ENCODE results near the gene WDR7. TPM values are rescaled to one million over a fixed set of nuclear protein-coding genes. Genes with fewer than 3 reads are reported as not detected.

Gene WDR7
- total and polyA plus RNA-seq, 2 experiments from 2014 or later, result 7.0 to 14.8 TPM

GRCh38 chr18:56853961-56854360 lies 202.8 kb downstream of the WDR7 start:
- no peaks in the 10 kb centered on the region for H3K9me3 Mint-ChIP-seq
- no peaks in the 10 kb centered on the region for H3K4me1 Mint-ChIP-seq
- Histone ChIP-seq H3K36me3 (ENCODE audit: insufficient read depth) (no peaks in the 10 kb centered on the region), H3K4me2 (no peak overlapping the region), H3F3A (replicated peaks; ENCODE audit: low read depth) (no peaks in the 10 kb centered on the region), H3K9me2 (ENCODE audit: insufficient read depth) (0 out of 2 replicates have a peak, but pooled peaks cover 5% of the 10 kb centered on the region), H3K4me3 (no peak overlapping the region), H3K27ac (ENCODE audit: low read depth) (no peak overlapping the region), H4K20me1 (replicated peaks; ENCODE audit: insufficient read depth) (no peaks in the 10 kb centered on the region), H3K27me3 (ENCODE audit: insufficient read depth) (no peaks in the 10 kb centered on the region), H2AFZ (no peak overlapping the region), H3K79me2 (replicated peaks; ENCODE audit: insufficient read depth) (no peaks in the 10 kb centered on the region), H3K4me1 (ENCODE audit: insufficient read depth) (no peaks in the 10 kb centered on the region)
- ATAC-seq, result no peak
- DNase-seq (ENCODE audit: low spot score), result no peak
- H3K27me3 Mint-ChIP-seq (ENCODE audit: insufficient read depth, low read depth, poor library complexity), result no peaks in the 10 kb centered on the region
- H3K4me3 Mint-ChIP-seq, result no peak overlapping the region
- no peak for TF ChIP-seq ETS1 (IDR thresholded peaks at IDR 0.05)
- TF ChIP-seq ZNF462 (CRISPR knock-in tag; IDR thresholded peaks at IDR 0.05), result no peak
- TF ChIP-seq ZNF331 (CRISPR knock-in tag; IDR thresholded peaks at IDR 0.05; ENCODE audit: low read depth), result no peak
- no peak for TF ChIP-seq ZNF114 (CRISPR knock-in tag; IDR thresholded peaks at IDR 0.05)
- TF ChIP-seq STAT1 (IDR thresholded peaks at IDR 0.05; ENCODE audit: unreplicated experiment), result no peak
- TF ChIP-seq REST (IDR thresholded peaks at IDR 0.05; ENCODE audit: unreplicated experiment), result no peak
- TF ChIP-seq CREB1 (CRISPR knock-in tag; IDR thresholded peaks at IDR 0.05; ENCODE audit: low read depth), result no peak
- TF ChIP-seq NANOG (IDR thresholded peaks at IDR 0.05; ENCODE audit: borderline replicate concordance), result no peak
- no peak for TF ChIP-seq JUNB (IDR thresholded peaks at IDR 0.05; ENCODE audit: unreplicated experiment)
- TF ChIP-seq POLR2AphosphoS5 (IDR thresholded peaks at IDR 0.05; ENCODE audit: low read depth), result no peak
- TF ChIP-seq CTCF (conservative IDR thresholded peaks at IDR 0.05; ENCODE audit: low read depth in 2 of 2), result no peak
- TF ChIP-seq EZH2 (IDR thresholded peaks at IDR 0.05; ENCODE audit: low read depth, unreplicated experiment), result no peak
- TF ChIP-seq EZH2phosphoT487 (IDR thresholded peaks at IDR 0.05; ENCODE audit: unreplicated experiment), result no peak
- H3K27ac Mint-ChIP-seq, result no peak overlapping the region
- no peaks in the 10 kb centered on the region for H3K36me3 Mint-ChIP-seq (ENCODE audit: low read depth)
